NCI-H2029 (cell line): Measurements from ENCODE around the gene GRK6.

Experiments
- DNase-seq: peaks from one replicate; lab custom pipeline; 2025; lab: John Stamatoyannopoulos, UW

Gene GRK6

GRCh38 chr5:177440990-177441780 is 14.7 kb downstream of the GRK6 start:
- no peak for DNase-seq

GRCh38 chr5:177442066-177442826 is 15.8 kb downstream of the GRK6 start:
- no peak for DNase-seq

GRCh38 chr5:177443144-177443983 is 16.9 kb downstream of the GRK6 start:
- DNase-seq = no peak

GRCh38 chr5:177444106-177445051 is 17.9 kb downstream of the GRK6 start:
- DNase-seq = no peak

- DNase-seq = no peak
These were observed 18.8 kb downstream of the GRK6 start for GRCh38 chr5:177445052-177445916.

- DNase-seq = no peak
These were observed 19.4 kb downstream of the GRK6 start for GRCh38 chr5:177445917-177446199.

- DNase-seq = peak; percentile 34
These were observed 20.0 kb downstream of the GRK6 start, which contains the start of gene PRR7 for GRCh38 chr5:177446200-177447065. TSS of gene PRR7 (plus strand) at chr5:177446814. CDS start at chr5:177455068, 8,254 bp downstream.

GRCh38 chr5:177447066-177447610 is 20.7 kb downstream of the GRK6 start:
- DNase-seq = peak; percentile 52

GRCh38 chr5:177447611-177448243 is 21.3 kb downstream of the GRK6 start:
- peak; percentile 39 for DNase-seq

GRCh38 chr5:177448244-177448950 is 21.9 kb downstream of the GRK6 start:
- no peak for DNase-seq

- no peak for DNase-seq
These were observed 22.9 kb downstream of the GRK6 start for GRCh38 chr5:177449140-177450061.

GRCh38 chr5:177450667-177451424 is 24.4 kb downstream of the GRK6 start:
- DNase-seq = no peak

- DNase-seq = no peak
These were observed 26.5 kb downstream of the GRK6 start for GRCh38 chr5:177452688-177453638.

- DNase-seq = no peak
These were observed 27.4 kb downstream of the GRK6 start for GRCh38 chr5:177453852-177454396.
